HG03457 (cell line): ENCODE results near the gene TNIP1.

ENCODE experiments used
- ATAC-seq: cut with Tn5 transposase; IDR thresholded peaks from one replicate; pipeline ENCODE4 v1.9.1; 2021; ENCODE audit warnings: moderate number of reproducible peaks; ENCODE audit not compliant: unreplicated experiment

The TNIP1 gene

GRCh38 chr5:151005187-151005949 lies 75.5 kb downstream of the TNIP1 start:
- no peak for ATAC-seq

DNA sequence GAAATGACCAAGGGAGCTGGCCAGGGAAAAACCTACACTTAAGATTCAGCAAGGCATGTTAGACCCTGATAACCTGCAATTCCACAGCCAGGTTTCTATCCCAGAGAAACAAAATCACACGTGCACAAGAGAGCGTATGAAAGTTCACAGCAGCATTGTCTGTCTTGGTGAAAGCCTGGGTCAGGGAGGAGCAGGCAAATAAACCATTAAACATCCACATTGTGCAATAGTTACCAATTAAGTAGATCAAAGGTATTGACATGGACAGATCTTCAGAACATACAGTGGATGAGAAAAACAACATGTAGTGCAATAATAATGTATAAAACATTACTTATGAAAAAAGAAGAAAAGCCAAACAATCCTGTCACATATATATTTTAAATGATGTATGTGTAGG lies 76.3 kb downstream of the TNIP1 start:
- no peak for ATAC-seq

DNA sequence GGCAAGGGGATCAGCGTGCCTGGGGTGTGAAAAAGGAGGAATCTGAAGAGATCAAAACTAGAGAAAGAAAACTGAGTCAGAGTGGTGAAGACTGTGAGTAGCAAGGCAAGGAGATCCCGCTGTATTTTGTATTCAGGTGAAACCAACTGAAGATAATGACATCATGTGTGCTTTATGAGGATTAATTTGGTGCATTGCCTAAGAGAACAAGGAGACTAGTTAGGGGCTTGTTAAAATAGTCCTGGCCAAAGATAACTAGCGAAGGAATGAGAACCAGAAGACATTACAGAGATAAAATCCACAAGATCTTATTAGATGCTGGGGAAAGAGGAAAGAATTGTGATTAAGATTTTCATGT lies 77.4 kb downstream of the TNIP1 start:
- ATAC-seq = no peak

- no peak for ATAC-seq
These were observed 77.9 kb downstream of the TNIP1 start for GRCh38 chr5:151002681-151003502.

- no peak for ATAC-seq
These were observed 78.6 kb downstream of the TNIP1 start for GRCh38 chr5:151002250-151002649.

- no peak for ATAC-seq
These were observed 79.4 kb downstream of the TNIP1 start for GRCh38 chr5:151001436-151001835.

GRCh38 chr5:150999704-151000442 lies 81.0 kb downstream of the TNIP1 start:
- no peak for ATAC-seq

- ATAC-seq = no peak
These were observed 86.9 kb downstream of the TNIP1 start for GRCh38 chr5:150993826-150994412.

DNA sequence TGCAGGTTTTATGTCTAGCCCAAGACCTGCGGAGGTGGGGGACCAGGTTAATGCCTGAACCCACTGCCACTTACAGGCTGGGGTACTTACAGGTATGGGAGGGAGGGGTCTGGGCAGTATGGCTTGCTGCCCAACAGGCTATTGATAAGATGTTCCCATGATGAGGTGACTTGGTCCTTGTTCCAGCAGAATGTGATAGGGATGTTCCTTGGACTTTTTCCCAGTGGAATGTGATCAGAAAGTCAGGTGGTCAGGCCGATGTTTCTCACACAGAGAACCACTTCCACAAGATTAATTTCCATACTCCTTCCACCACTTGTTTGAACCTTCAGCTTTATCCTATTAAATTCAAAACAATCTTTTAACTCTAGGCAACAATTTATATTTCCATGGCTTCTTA lies 87.4 kb downstream of the TNIP1 start:
- no peak for ATAC-seq

- ATAC-seq = no peak
These were observed 88.1 kb downstream of the TNIP1 start for GRCh38 chr5:150992705-150993104.

DNA sequence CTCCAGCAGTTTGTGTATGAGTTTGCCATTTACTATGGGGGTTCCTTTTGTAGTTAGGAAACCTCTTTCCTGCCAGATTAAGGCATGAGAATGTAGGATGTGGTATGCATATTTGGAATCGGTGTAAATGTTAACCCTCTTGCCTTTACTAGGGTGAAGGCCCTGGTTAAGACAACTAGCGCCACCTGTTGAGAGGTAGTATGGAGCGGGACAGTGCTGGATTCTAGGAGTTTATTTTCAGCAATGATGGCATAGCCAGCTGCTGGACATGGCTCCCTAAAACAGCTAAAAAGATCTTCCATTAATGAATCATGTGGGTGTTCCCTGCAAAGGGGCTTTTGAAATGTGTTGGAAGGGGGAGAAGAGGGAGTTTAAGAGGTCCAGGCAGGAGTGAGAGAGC lies 91.1 kb downstream of the TNIP1 start:
- ATAC-seq = no peak

GRCh38 chr5:150987746-150988145 lies 93.1 kb downstream of the TNIP1 start:
- ATAC-seq = no peak
